ENCODE measurements around the gene ENPP3. TPM values are rescaled to one million over a fixed set of nuclear protein-coding genes. Genes with fewer than 3 reads are reported as not detected.

ENPP3 gene
- total RNA-seq, 2 donors from 2014 or later = 11.5 to 21.4 TPM

- Histone ChIP-seq H3K27me3 (no peaks in the 10 kb centered on the region), H3K27ac (no peak overlapping the region), H3K4me3 (no peak overlapping the region), H3K9ac (ENCODE audit: low read depth in 2 of 2, low read length in 2 of 2) (no peak overlapping the region), H3K4me1 (no peaks in the 10 kb centered on the region), H3K9me3 (no peaks in the 10 kb centered on the region), H3K36me3 (no peaks in the 10 kb centered on the region)
- intact Hi-C loops (cut with DNase I) = no loop called here
- DNase-seq = no peak
- TF ChIP-seq CTCF (IDR thresholded peaks at IDR 0.05) = no peak
Observed at GRCh38 chr6:131736811-131737210, 99.7 kb downstream of the ENPP3 start.

GRCh38 chr6:131739136-131739535 lies 102.0 kb downstream of the ENPP3 start:
- H3K27ac ChIP-seq = no peak overlapping the region
- H3K36me3 ChIP-seq = no peaks in the 10 kb centered on the region
- no peak for TF ChIP-seq CTCF (IDR thresholded peaks at IDR 0.05)
- DNase-seq = no peak
- H3K9me3 ChIP-seq = no peaks in the 10 kb centered on the region
- no peaks in the 10 kb centered on the region for H3K4me1 ChIP-seq
- H3K9ac ChIP-seq (ENCODE audit: low read depth in 2 of 2, low read length in 2 of 2) = no peak overlapping the region
- H3K4me3 ChIP-seq = no peak overlapping the region
- no peaks in the 10 kb centered on the region for H3K27me3 ChIP-seq
- intact Hi-C loops (cut with DNase I) = no loop called here

GRCh38 chr6:131740161-131740560 lies 103.1 kb downstream of the ENPP3 start:
- no peak for DNase-seq
- no peak overlapping the region for H3K9ac ChIP-seq (ENCODE audit: low read depth in 2 of 2, low read length in 2 of 2)
- TF ChIP-seq CTCF (IDR thresholded peaks at IDR 0.05) = no peak
- no peaks in the 10 kb centered on the region for H3K4me1 ChIP-seq
- H3K9me3 ChIP-seq = no peaks in the 10 kb centered on the region
- H3K27me3 ChIP-seq = no peaks in the 10 kb centered on the region
- H3K27ac ChIP-seq = no peak overlapping the region
- intact Hi-C loops (cut with DNase I) = no loop called here
- no peaks in the 10 kb centered on the region for H3K36me3 ChIP-seq
- no peak overlapping the region for H3K4me3 ChIP-seq

GRCh38 chr6:131741688-131742393 lies 104.7 kb downstream of the ENPP3 start:
- no peaks in the 10 kb centered on the region for H3K9me3 ChIP-seq
- DNase-seq = no peak
- no peaks in the 10 kb centered on the region for H3K4me1 ChIP-seq
- H3K9ac ChIP-seq (ENCODE audit: low read depth in 2 of 2, low read length in 2 of 2) = no peak overlapping the region
- TF ChIP-seq CTCF (IDR thresholded peaks at IDR 0.05) = no peak
- no peak overlapping the region for H3K27ac ChIP-seq
- no peaks in the 10 kb centered on the region for H3K27me3 ChIP-seq
- no peak overlapping the region for H3K4me3 ChIP-seq
- H3K36me3 ChIP-seq = no peaks in the 10 kb centered on the region
- intact Hi-C loops (cut with DNase I) = no loop called here

- H3K4me3 ChIP-seq = no peak overlapping the region
- intact Hi-C loops (cut with DNase I) = no loop called here
- no peak for DNase-seq
Observed at GRCh38 chr6:131744432-131745287, 107.6 kb downstream of the ENPP3 start.

More at GRCh38 chr6:131744432-131745287, 107.6 kb downstream of the ENPP3 start:
- H3K9me3 ChIP-seq = no peaks in the 10 kb centered on the region
- no peak for TF ChIP-seq CTCF (IDR thresholded peaks at IDR 0.05)
- H3K36me3 ChIP-seq = no peaks in the 10 kb centered on the region
- no peak overlapping the region for H3K9ac ChIP-seq (ENCODE audit: low read depth in 2 of 2, low read length in 2 of 2)
- H3K27ac ChIP-seq = no peak overlapping the region
- H3K4me1 ChIP-seq = no peaks in the 10 kb centered on the region
- no peaks in the 10 kb centered on the region for H3K27me3 ChIP-seq
